Right kidney (tissue), 9 donors: ENCODE measurements around the gene CCDC144A.
"Not testable (repeated sequence)": the region's sequence is repeated elsewhere in the genome, so short reads cannot be mapped to it uniquely, and the experiment has no call there.

Experiments used
- DNase-seq: peaks from one replicate; pipeline ENCODE4 v3.0.0-alpha.2; 2016
- long read RNA-seq, 8 donors: transcript quantifications; one replicate each; lab custom pipeline, GENCODE V29; 2026

The CCDC144A gene, protein sequence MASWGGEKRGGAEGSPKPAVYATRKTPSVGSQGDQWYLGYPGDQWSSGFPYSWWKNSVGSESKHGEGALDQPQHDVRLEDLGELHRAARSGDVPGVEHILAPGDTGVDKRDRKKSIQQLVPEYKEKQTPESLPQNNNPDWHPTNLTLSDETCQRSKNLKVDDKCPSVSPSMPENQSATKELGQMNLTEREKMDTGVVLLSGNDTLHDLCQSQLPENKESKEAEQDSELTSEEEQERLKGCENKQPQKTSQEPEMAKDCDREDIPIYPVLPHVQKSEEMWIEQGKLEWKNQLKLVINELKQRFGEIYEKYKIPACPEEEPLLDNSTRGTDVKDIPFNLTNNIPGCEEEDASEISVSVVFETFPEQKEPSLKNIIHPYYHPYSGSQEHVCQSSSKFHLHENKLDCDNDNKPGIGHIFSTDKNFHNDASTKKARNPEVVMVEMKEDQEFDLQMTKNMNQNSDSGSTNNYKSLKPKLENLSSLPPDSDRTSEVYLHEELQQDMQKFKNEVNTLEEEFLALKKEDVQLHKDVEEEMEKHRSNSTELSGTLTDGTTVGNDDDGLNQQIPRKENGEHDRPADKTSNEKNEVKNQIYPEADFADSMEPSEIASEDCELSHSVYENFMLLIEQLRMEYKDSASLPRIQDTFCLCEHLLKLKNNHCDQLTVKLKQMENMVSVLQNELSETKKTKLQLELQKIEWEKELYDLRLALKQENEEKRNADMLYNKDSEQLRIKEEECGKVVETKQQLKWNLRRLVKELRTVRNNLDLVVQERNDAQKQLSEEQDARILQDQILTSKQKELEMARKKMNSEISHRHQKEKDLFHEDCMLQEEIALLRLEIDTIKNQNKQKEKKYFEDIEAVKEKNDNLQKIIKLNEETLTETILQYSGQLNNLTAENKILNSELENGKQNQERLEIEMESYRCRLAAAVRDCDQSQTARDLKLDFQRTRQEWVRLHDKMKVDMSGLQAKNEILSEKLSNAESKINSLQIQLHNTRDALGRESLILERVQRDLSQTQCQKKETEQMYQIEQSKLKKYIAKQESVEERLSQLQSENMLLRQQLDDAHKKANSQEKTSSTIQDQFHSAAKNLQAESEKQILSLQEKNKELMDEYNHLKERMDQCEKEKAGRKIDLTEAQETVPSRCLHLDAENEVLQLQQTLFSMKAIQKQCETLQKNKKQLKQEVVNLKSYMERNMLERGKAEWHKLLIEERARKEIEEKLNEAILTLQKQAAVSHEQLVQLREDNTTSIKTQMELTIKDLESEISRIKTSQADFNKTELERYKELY (N-terminal part only)
- long read RNA-seq, donor 1 = 0 reads
- long read RNA-seq, donor 2 = 0 reads
- long read RNA-seq, donor 3 = 0 reads
- long read RNA-seq, donor 4 = 0 reads
- long read RNA-seq, donor 5 = 0 reads
- long read RNA-seq, donor 6 = 0 reads
- long read RNA-seq, donor 7 = 0 reads
- long read RNA-seq, donor 8 = 0 reads

DNA sequence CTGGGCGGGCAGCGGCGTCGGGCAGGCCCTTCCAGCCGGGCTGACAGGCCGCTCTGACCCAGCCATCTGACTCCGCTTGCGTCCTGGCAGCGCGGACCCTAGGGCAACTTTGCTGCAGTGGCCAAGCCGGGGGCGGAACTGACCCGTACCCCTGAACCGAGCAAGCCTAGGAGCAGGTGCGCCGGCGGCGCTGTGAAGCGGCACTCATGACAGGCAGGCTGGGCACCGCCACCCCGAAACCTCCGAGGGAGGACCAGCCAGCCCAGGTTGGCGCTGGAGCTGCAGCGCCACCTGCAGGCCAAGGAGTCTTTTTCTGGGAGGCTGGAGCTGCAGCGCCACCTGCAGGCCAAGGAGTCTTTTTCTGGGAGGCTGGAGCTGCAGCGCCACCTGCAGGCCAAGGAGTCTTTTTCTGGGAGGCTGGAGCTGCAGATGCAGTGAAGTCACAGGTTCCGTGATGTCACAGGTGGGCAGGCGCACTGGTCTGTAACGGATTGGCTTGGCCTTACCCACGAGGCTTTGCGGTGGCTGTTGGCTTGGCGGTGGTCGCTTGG is at the start of gene CCDC144A:
TSS of gene CCDC144A (plus strand) at position 511 of the 551 bp plus-strand sequence. CDS start 160 bp downstream, outside the sequence.
- DNase-seq = not testable (repeated sequence)

DNA sequence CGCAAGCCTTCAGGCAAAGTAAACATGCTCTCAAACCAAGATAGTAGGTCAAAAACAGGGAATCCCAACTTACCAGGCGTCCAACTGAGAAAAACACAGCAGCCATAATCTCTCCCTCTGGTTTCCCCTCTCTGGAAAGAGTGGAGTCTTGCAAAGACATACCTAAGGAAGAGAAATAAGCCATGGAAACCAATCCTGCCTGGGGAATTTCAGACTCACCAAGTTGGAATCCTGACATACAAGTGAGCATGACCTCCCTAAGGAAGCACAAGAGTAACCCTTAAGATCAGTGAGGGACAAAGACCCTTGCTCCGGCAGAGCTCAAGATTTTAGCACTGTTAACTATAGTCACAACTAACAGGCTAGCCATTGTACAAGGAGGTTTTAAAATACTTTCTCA is 40.5 kb upstream of the CCDC144A start:
- no peak for DNase-seq

DNA sequence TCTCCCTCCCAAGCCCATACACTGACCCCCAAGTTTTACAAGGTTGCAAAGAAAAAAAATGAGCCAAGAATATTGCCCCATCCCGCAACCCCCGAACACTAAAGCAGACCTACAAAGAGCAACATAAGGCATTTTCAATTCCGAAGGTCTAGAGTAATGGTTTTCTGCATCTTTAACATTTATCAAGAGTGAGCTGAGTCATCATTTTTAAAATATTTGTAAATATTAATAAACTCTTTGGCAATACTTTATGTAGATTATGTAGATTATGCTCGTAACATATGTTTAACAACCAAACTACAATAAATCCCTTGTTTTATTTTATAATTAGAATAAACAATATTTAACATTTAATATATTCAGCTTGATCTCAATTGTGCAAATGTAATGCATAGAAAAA is 37.8 kb upstream of the CCDC144A start:
- no peak for DNase-seq

DNA sequence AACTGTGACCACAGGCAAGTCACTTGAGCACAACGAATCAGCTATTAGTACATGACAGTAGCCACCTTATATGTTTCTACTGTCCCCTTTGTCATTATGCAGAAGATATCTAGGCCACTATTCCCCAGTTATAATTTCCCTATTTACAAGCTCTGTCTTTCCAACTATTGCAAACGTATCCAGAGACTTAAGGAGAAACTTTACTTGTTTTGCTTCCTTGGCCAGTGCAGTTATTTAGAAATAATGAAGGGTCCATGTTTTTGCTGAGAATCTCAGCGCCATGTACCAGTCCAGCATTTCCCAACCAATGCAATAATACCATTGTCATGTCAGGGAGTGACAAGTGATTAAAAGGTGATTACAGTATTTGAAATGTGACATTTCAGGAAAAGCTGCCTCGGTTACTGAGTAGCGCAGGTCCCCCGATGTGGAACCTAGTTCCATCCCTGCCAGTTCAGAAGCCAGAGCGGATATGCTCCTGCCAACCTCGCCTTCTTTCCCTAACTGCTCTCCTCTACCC is 37.1 kb upstream of the CCDC144A start:
- no peak for DNase-seq

DNA sequence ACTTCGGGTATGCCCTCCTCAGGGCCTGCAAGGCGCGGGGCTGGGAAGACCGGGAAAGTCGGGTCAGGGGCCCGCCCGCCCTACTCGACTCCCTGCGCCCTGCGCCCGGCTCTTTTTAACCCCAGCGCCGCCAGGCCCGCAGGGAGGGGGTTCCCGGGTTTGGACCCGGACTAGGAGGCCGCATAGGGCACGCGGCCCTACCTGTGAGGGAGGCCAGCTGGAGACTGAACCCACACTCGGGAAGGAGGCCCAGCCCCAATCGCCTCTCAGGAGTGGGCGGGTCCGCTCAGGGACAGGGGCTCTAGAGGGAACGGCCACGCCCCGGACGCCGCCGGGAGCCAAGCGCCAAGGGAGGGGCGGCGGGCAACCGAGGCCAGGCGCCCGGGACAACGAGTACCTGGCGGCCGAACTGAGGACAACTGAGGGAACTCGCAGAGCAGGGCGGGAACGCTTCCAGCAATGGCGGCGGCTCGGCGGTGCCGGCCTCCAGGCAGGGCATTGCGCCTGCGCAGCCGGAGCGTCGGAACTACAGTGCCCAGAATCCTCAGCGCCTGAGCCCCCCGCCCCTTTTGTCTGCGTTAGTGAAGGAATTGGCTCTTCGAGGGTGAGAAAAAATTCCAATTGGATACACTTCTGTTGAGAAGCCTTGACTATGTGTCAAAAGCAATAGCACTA is 36.5 kb upstream of the CCDC144A start, which contains the start of gene ZNF624:
TSS of gene ZNF624 (minus strand) at position 484 of the 675 bp plus-strand sequence.
- DNase-seq = peak; percentile 99

DNA sequence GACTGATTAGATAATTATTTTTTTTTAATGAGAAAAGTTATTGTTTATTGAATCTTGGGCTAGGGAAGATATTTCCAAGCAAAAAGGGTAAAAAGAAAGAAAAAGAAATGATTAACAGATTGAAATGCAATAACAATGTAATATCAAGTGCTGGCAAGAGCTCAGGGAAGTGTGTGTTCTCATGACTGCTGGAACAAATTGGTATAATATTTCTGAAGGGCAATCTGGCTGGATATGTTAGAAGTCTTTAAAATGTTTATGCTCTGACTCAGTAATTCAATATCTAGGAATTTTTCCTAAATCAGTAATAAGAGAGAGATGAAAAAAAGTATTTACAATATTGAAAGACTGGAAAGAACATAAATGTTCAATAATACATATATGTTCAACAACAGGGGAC is 28.8 kb upstream of the CCDC144A start:
- no peak for DNase-seq

DNA sequence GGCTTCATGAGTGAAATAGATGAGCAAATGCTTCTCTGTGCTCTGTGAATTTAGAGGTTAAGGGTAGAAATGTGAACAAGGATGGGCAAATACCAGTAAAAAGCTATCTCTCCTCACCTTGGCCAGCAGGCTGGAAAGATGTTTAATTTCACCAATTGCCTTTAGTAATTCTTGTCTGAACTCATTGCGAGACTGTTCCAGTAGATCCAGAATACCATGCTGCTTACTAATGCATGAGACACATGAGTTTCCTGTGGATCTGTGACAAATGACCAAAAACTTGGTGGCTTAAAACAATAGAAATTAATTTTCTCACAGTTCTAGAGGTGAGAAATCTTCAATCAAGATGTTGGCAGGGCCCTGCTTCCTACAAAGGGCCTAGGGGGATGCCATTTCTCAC is 27.1 kb upstream of the CCDC144A start:
- no peak for DNase-seq

DNA sequence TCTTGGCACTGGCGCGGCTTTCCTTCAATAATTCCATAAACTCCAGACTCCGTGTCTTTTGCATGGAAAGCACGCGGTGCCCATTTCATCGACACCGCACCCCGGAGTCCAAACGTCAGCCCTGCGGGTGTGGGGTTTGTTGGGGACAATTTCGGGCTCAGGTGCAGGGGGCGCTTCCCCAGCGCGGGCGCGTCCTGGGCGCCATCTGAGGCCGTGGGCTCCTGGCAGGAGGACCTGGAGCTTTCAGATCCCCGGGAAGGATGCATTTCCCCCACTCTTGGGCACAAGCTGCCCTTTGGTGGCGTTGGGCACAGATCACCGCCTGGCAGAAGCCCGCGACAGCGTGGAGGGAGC is 23.5 kb upstream of the CCDC144A start:
- DNase-seq = not testable (repeated sequence)

DNA sequence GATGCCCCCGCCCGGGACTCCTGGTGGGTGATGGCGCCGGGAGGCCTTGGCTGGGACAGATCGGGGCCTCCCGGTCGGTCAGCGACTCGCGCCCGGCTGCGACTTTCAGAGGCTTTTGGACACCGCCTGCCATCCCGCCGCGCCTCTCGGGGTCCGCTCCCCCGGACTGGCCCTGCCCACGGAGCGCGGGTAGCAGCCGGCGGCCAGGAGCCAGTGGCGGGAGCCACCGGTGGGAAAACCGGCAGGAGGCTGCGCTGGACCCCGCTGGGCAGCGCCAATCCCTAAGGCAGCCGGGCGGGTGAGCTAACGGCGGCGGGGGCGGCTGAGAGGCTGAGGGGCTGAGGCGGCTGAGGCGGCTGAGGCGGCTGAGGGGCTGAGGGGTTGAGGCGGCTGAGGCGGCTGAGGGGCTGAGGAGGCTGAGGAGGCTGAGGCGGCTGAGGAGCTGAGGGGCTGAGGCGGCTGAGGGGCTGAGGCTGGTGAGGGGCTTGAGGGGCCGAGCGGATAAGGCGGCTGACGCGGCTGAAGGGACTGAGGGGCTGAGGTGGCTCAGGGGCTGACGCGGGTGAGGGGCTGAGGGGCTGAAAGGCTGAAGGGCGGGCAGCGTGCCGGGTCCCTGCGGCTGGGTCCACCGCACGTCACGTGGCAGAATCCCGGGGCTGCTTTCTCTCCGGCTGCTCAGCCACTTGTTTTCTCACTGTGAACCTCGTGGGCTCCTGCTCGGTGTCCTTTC is 23.0 kb upstream of the CCDC144A start:
- DNase-seq = peak; percentile 55

DNA sequence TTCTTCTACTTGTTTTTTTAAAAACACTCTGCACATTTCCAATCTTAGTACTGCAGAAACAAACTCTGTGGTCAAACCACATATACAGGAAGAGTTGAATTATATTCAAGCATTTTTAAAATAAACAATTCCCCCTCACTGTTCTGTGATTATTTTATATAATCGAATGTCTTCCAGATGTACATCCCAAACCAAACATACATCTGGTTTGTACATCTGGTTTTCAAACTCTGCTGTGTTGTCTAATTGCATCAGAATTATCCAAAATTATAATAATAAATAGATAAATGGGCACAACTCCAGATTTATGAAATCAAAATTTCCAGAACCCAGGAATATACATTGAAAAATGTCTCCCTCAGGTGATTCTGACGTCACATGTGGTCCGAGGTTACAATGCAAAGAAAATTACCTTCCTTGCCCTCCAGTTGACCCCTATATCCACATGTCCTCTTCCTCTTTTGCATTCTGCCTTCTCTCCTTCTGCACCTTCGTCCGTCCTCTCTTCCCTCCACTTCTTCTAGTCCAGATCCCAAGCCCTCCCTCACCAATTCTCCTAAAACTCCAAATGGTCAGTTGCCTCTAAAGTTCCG is 13.3 kb upstream of the CCDC144A start:
- no peak for DNase-seq

DNA sequence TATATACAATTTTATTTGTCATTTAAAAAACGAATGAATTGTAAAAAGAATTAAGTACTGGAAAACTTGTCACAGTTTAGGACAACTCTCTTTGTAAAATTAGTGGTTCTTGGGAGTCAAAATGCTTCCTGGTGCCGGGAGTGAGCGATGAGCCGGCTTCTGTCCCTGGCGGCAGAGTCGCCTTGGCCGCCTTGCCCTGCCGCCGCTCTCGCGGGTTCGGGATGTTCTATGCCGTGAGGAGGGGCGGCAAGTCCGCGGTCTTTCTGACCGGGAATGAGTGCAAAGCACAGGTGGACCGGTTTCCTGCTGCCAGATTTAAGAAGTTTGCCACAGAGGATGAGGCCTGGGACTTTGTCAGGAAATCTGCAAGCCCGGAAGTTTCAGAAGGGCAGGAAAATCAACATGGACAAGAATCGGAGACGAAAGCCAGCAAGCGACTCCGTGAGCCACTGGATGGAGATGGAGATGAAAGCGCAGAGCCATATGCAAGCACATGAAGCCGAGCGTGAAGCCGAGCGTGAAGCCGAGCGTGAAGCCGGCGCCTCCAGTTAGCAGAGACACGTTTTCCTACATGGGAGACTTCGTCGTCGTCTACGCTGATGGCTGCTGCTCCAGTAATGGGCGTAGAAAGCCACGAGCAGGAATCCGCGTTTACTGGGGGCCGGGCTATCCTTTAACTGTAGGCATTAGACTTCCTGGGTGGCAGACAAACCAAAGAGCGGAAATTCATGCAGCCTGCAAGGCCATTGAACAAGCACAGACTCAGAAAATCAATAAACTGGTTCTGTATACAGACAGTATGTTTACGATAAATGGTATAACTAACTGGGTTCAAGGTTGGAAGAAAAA is 6.5 kb upstream of the CCDC144A start:
- DNase-seq = peak; percentile 40

DNA sequence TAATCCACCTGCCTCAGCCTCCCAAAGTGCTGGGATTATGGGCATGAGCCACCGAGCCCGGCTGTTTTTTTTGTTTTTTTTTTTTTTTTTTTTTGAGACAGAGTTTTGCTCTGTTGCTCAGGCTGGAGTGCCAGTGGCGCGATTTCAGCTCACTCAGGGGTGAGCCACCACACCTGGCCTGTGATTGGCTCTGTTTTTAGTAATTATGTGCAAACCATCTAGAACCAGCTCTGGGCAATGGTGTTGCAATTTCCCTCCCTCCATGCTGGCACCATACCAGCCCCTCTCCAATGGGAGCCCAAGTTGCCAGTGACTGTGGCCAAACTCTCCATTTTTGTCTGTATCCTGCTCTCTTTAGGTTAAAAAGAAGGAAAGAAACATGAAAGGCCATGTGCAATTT is 4.0 kb upstream of the CCDC144A start:
- not testable (repeated sequence) for DNase-seq

DNA sequence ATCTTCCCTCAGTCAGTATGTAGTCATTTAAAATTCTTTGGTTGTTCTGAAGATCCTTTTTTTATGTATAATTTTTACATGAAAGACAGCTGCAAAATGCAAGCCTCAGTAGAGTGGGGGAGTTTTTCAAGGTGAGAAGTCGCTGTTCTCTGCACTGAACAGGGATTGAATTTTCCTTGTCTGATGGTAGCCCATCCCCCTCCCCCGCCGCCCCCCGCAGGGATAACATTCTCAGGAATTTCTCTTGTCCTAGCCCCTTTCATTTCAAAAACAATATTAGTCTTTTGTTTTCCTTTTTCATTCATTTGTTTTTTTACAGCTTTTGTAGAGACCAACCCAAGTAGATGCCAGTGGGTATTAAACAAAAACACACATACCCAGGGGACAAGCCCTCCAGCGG is 2.9 kb upstream of the CCDC144A start:
- not testable (repeated sequence) for DNase-seq

DNA sequence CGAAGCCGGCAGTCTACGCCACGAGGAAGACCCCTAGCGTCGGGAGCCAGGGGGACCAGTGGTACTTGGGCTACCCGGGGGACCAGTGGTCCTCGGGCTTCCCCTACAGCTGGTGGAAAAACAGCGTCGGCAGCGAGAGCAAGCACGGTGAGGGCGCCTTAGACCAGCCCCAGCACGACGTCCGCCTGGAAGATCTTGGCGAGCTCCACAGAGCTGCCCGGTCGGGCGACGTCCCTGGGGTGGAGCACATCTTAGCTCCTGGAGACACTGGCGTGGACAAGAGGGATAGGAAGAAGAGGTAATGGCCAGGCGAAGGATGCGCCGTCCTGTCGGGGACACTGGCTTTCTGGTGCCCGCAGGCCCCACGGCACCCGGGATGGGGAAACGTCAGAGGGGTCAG is 406 bp downstream of the CCDC144A start:
- not testable (repeated sequence) for DNase-seq

DNA sequence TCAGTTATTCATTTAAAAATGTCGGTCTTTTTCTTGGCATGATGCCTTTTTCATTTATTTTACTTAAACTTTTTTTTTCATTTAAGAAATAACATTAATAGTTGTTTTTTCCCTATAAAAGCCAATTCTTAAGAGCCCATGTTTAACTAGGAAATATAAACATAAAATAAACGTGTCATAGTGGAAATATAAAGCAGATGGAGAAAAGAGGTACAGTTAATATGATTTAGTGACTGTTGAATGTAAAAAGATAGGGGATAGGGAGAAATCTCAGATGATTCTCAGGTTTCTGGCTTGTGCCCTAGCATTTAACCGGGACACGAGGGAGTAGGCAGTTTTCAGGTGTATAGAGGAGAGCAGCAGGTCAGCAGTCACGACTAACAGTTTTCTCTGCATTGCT is 7.6 kb downstream of the CCDC144A start:
- DNase-seq = not testable (repeated sequence)

DNA sequence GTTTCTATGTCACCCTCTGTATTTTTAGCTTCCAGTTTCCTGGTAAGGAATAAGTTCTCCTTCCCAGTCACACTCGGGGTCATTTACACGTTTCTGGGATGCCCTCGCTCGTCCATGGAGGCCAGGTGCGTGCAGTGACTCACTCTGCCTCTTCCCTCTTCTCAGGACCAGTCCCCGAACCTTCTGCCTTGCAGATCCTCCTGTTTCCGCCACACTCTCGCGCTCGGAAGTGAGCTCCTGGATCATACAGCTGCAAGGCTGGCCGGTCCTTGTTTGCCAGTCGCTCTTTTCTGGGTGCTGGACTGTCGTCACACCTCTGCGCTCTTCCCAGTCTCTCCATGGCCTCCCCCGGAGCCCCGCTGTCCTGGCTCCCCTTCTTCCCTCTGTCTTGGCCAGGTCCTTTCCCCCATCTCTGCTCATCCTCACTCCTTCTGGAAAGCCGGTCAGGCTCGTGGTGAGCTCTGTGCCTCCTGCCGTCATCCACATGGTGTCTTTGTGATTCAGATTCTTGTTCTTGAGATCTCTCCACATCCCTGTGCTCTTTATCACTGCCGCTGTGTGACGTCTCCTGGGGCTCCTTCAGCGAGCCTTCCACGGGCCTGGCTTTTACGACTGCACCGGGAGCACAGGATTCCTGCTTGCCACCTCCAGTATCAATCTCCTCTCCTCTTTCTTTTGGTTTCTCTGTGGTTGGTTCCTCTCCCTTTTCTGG is 55.6 kb downstream of the CCDC144A start:
- peak; percentile 25 for DNase-seq

DNA sequence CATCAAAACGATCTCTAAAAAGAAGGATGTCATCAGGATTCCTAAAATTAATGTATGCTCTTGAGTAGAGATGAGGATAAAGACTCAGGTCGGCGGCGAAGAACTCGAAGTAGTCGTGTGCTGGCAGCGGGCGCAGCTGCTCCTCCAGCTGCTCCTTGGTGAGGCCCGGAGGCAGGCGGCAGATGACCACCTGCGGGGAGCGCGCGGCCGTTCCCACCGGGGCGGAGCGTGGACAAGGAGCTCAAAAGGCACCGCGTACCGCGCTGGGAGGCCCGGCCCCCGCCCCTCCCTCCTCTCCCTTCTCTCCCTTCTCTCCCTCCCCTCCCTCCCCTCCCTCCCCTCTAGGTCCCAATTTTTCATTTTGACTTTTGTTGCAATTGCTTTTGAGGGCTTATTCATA is 56.5 kb downstream of the CCDC144A start:
- not testable (repeated sequence) for DNase-seq

DNA sequence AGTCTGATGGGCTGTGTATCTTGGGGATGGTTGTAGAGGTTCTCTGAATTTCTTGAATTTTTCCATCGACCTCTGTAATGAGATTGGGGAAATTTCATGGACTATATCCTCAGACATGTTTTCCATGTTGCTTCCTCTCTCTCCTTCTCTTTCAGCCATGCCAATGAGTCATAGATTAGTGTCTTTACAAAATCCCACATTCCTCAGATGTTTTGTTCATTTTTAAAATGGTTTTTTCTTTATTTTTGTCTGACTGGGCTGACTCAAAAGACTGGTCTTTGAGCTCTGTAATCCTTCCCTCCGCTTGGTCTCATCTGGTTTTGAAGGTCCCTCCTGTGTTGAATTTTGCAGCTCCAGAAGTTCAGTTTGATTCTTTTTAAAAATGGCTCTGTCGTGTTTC is 60.5 kb downstream of the CCDC144A start:
- not testable (repeated sequence) for DNase-seq
